ENCODE results near the gene NDE1.

Gene NDE1

DNA sequence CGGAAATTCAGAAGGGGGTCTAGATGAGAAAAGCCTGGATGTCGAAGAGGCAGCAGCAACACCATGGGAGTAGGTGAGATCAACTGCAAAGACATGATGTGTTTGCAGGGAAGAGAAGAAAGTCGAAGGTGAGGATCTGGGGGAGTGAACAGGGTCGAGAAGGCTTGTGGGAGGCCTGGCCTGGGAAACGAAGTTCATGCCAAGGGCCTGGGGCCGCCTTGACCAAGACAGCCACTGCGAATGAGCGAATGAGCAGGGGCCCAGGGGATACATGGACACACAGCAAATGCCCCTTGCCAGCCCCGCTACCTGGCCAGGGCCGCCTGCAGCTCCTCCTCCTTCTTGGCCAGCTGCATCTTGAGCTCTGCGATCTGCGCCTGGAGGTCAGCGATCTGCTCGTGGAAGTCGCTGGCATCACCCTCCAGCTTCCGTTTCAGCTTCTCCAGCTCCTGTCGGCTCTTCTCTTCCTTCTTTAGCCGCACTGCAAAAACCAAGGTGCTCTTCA lies 87.1 kb downstream of the NDE1 start:
- TF ChIP-seq, protein P1, sequence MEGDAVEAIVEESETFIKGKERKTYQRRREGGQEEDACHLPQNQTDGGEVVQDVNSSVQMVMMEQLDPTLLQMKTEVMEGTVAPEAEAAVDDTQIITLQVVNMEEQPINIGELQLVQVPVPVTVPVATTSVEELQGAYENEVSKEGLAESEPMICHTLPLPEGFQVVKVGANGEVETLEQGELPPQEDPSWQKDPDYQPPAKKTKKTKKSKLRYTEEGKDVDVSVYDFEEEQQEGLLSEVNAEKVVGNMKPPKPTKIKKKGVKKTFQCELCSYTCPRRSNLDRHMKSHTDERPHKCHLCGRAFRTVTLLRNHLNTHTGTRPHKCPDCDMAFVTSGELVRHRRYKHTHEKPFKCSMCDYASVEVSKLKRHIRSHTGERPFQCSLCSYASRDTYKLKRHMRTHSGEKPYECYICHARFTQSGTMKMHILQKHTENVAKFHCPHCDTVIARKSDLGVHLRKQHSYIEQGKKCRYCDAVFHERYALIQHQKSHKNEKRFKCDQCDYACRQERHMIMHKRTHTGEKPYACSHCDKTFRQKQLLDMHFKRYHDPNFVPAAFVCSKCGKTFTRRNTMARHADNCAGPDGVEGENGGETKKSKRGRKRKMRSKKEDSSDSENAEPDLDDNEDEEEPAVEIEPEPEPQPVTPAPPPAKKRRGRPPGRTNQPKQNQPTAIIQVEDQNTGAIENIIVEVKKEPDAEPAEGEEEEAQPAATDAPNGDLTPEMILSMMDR (IDR thresholded peaks at IDR 0.05; ENCODE audit: insufficient read depth, low read length, poor library complexity, severe bottlenecking), result no peak

DNA sequence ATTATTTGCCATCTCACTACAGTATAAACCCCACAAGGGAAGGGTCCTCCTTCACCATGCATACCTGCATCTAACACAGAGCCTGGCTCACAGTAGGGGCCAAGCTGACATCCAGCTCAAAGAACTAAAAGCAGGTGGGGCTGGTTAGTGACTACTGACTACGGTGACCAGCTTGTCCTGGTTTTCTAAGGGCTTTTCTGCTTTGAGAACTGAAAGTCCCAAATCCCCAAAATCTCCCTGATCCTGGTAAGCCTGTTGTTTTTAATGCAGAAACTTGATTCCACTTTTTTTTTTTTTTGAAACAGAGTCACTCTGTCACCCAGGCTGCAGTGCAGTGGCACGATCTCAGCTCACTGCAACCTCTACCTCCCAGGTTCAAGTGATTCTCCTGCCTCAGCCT lies 89.4 kb downstream of the NDE1 start:
- Histone ChIP-seq H3K27me3 (replicated peaks; ENCODE audit: control insufficient read depth, insufficient read depth, low read length) (no peaks in the 10 kb centered on the region), H3K4me3 (replicated peaks; ENCODE audit: low read depth, low read length) (no peak overlapping the region), H3K36me3 (ENCODE audit: control insufficient read depth, insufficient read depth, low read length) (no peaks in the 10 kb centered on the region)
- DNase-seq (ENCODE audit: extremely low read depth, insufficient read length), result no peak
- TF ChIP-seq, protein P1 (IDR thresholded peaks at IDR 0.05; ENCODE audit: insufficient read depth, low read length, poor library complexity, severe bottlenecking), result no peak

More for the DNA sequence above, 87.1 kb downstream of the NDE1 start:
- no peak overlapping the region for H3K4me3 ChIP-seq (replicated peaks; ENCODE audit: low read depth, low read length)
- no peaks in the 10 kb centered on the region for H3K27me3 ChIP-seq (replicated peaks; ENCODE audit: control insufficient read depth, insufficient read depth, low read length)
- no peaks in the 10 kb centered on the region for H3K36me3 ChIP-seq (ENCODE audit: control insufficient read depth, insufficient read depth, low read length)
- DNase-seq (ENCODE audit: extremely low read depth, insufficient read length), result no peak

DNA sequence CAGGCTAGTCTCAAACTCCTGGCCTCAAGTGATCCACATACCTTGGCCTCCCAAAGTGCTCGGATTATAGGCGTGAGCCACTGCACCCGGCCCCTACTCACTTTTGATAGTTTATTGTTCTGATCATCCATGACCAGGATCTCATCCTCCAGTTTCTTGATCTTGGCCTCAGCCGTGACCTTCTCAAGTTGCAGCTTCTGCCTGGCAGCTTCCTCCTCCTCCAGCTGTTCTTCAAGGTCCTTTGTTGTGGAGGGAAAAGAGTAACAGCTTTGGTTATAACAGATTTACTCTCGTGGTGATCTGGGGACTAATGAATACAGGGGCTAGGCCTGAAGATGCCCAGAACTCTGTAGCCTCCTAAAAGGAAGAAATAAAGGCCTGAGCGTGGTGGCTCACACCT lies 89.9 kb downstream of the NDE1 start:
- TF ChIP-seq, protein P1 (IDR thresholded peaks at IDR 0.05; ENCODE audit: insufficient read depth, low read length, poor library complexity, severe bottlenecking), result no peak
- H3K4me3 ChIP-seq (replicated peaks; ENCODE audit: low read depth, low read length), result no peak overlapping the region
- no peaks in the 10 kb centered on the region for H3K27me3 ChIP-seq (replicated peaks; ENCODE audit: control insufficient read depth, insufficient read depth, low read length)
- DNase-seq (ENCODE audit: extremely low read depth, insufficient read length), result no peak
- no peaks in the 10 kb centered on the region for H3K36me3 ChIP-seq (ENCODE audit: control insufficient read depth, insufficient read depth, low read length)

DNA sequence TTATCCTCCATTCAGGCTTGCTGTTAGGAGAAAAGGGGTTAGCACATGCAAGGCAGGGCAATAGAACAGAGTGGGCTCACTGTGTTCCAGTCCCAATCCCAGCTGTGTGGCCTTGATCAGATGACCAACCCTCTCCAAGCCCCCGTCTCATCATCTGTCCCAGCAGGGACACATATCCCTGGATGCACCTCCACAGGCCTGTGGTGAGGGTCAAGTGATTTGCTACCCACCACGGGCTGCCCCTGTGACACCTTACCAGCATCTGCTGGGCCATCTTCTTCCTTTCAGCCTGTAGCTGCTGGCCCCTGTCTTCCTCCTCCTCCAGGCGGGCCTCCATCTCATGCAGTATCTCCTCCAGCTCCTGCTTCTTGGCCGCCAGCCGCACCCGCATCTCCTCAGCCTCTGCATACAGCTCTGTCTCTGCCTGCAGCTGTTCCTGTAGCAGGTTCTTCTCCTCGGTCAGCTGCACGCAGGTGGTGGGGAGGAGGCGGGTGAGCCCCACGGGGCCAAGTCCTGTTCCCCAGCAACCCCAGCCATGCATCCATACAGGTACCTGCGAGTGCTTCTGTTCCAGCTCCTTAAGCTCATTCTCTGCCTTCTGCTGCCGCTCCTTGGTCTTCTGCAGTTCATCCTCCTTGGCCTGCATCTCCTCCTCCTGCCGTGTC lies 91.3 kb downstream of the NDE1 start:
- Histone ChIP-seq H3K27me3 (replicated peaks; ENCODE audit: control insufficient read depth, insufficient read depth, low read length) (no peaks in the 10 kb centered on the region), H3K36me3 (ENCODE audit: control insufficient read depth, insufficient read depth, low read length) (no peaks in the 10 kb centered on the region), H3K4me3 (replicated peaks; ENCODE audit: low read depth, low read length) (no peak overlapping the region)
- TF ChIP-seq, protein P1 (IDR thresholded peaks at IDR 0.05; ENCODE audit: insufficient read depth, low read length, poor library complexity, severe bottlenecking), result no peak
- no peak for DNase-seq (ENCODE audit: extremely low read depth, insufficient read length)

DNA sequence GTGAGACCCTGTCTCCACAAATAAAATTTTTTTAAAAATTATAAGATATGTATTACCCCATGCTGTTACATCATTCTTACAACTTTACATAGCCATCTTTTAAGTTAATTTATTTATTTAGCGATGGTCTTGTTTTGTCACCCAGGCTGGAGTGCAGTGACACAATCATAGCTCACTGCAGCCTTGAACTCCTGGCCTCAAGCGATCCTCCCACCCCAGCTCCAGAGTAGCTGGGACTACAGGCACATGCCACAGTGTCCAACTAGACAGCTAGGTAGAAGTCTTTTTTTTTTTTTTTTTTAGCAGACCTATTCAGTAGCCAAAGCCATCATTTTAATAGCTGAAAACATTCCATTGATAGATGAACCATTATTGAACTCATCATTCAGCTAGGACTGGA lies 92.7 kb downstream of the NDE1 start:
- Histone ChIP-seq H3K4me3 (replicated peaks; ENCODE audit: low read depth, low read length) (no peak overlapping the region), H3K27me3 (replicated peaks; ENCODE audit: control insufficient read depth, insufficient read depth, low read length) (no peaks in the 10 kb centered on the region), H3K36me3 (ENCODE audit: control insufficient read depth, insufficient read depth, low read length) (no peaks in the 10 kb centered on the region)
- no peak for DNase-seq (ENCODE audit: extremely low read depth, insufficient read length)
- TF ChIP-seq, protein P1 (IDR thresholded peaks at IDR 0.05; ENCODE audit: insufficient read depth, low read length, poor library complexity, severe bottlenecking), result no peak

Measured in GM06990 (cell line).